Measurements from ENCODE around the gene LGR4. TPM values are rescaled to one million over a fixed set of nuclear protein-coding genes. Genes with fewer than 3 reads are reported as not detected.

Gene LGR4
- total and polyA plus RNA-seq, 2 of the 13 experiments (the other 11 are each of a cell fraction or from before 2014, with no cell fraction given), result 42.1 to 68.7 TPM

- TF ChIP-seq, protein P1, sequence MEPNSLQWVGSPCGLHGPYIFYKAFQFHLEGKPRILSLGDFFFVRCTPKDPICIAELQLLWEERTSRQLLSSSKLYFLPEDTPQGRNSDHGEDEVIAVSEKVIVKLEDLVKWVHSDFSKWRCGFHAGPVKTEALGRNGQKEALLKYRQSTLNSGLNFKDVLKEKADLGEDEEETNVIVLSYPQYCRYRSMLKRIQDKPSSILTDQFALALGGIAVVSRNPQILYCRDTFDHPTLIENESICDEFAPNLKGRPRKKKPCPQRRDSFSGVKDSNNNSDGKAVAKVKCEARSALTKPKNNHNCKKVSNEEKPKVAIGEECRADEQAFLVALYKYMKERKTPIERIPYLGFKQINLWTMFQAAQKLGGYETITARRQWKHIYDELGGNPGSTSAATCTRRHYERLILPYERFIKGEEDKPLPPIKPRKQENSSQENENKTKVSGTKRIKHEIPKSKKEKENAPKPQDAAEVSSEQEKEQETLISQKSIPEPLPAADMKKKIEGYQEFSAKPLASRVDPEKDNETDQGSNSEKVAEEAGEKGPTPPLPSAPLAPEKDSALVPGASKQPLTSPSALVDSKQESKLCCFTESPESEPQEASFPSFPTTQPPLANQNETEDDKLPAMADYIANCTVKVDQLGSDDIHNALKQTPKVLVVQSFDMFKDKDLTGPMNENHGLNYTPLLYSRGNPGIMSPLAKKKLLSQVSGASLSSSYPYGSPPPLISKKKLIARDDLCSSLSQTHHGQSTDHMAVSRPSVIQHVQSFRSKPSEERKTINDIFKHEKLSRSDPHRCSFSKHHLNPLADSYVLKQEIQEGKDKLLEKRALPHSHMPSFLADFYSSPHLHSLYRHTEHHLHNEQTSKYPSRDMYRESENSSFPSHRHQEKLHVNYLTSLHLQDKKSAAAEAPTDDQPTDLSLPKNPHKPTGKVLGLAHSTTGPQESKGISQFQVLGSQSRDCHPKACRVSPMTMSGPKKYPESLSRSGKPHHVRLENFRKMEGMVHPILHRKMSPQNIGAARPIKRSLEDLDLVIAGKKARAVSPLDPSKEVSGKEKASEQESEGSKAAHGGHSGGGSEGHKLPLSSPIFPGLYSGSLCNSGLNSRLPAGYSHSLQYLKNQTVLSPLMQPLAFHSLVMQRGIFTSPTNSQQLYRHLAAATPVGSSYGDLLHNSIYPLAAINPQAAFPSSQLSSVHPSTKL (CRISPR knock-in tag; IDR thresholded peaks at IDR 0.05), result no peak
- TF ChIP-seq ZNF616 (CRISPR knock-in tag; IDR thresholded peaks at IDR 0.05; ENCODE audit: low read depth), result 0 out of 2 replicates have a peak, but pooled peaks have one; percentile 75
- peak; percentile 33; the same call in 1 of the 2 replicates for TF ChIP-seq PRMT3 (CRISPR knock-in tag; IDR thresholded peaks at IDR 0.05; ENCODE audit: borderline replicate concordance, low read depth)
- peak; percentile 88 for TF ChIP-seq THAP11 (CRISPR knock-in tag; IDR thresholded peaks at IDR 0.05)
- peak; percentile 19; the same call in 1 of the 2 replicates for TF ChIP-seq PHF21A (CRISPR knock-in tag; IDR thresholded peaks at IDR 0.05)
- peak; percentile 73; the same call in 1 of the 2 replicates for TF ChIP-seq ZMYM3 (CRISPR knock-in tag; IDR thresholded peaks at IDR 0.05)
- peak; percentile 86; the same call in 1 of the 2 replicates for TF ChIP-seq NAIF1 (CRISPR knock-in tag; IDR thresholded peaks at IDR 0.05; ENCODE audit: borderline replicate concordance)
- no peak for TF ChIP-seq ZBTB39 (CRISPR knock-in tag; IDR thresholded peaks at IDR 0.05)
- TF ChIP-seq TOPORS (CRISPR knock-in tag; IDR thresholded peaks at IDR 0.05), result peak; percentile 81; the same call in 1 of the 2 replicates
- no peak; the same call in 1 of the 2 replicates for TF ChIP-seq TRAFD1 (CRISPR knock-in tag; IDR thresholded peaks at IDR 0.05; ENCODE audit: borderline replicate concordance)
- no peak for TF ChIP-seq ATAD3A (CRISPR knock-in tag; IDR thresholded peaks at IDR 0.05)
- peak; percentile 61 for TF ChIP-seq ZNF883 (CRISPR knock-in tag; IDR thresholded peaks at IDR 0.05; ENCODE audit: not compliant biosample characterization)
- peak; percentile 84 for TF ChIP-seq ELF3 (CRISPR knock-in tag; IDR thresholded peaks at IDR 0.05)
- TF ChIP-seq, protein P2, sequence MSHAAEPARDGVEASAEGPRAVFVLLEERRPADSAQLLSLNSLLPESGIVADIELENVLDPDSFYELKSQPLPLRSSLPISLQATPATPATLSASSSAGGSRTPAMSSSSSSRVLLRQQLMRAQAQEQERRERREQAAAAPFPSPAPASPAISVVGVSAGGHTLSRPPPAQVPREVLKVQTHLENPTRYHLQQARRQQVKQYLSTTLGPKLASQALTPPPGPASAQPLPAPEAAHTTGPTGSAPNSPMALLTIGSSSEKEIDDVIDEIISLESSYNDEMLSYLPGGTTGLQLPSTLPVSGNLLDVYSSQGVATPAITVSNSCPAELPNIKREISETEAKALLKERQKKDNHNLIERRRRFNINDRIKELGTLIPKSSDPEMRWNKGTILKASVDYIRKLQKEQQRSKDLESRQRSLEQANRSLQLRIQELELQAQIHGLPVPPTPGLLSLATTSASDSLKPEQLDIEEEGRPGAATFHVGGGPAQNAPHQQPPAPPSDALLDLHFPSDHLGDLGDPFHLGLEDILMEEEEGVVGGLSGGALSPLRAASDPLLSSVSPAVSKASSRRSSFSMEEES (CRISPR knock-in tag; IDR thresholded peaks at IDR 0.05), result no peak
- no peak for TF ChIP-seq KDM4B (CRISPR knock-in tag; IDR thresholded peaks at IDR 0.05)
- peak; percentile 92; the same call in 1 of the 2 replicates for TF ChIP-seq GATAD1 (CRISPR knock-in tag; IDR thresholded peaks at IDR 0.05)
- peak; percentile 25; the same call in 1 of the 2 replicates for TF ChIP-seq KLF11 (CRISPR knock-in tag; IDR thresholded peaks at IDR 0.05)
- peak; percentile 50 for TF ChIP-seq ZNF556 (CRISPR knock-in tag; IDR thresholded peaks at IDR 0.05; ENCODE audit: borderline replicate concordance)
These were observed 33.9 kb upstream of the LGR4 start, which contains the start of gene LIN7C (continued) for GRCh38 chr11:27506200-27507182.

All from HepG2 (cell line).